Effector CD4-positive, alpha-beta T cell (primary cell): ENCODE measurements around the gene COL2A1.
A peak's percentile ranks its signal among the peaks of the same experiment; 100 is the strongest.

Source experiments
- DNase-seq: peaks from one replicate; pipeline ENCODE4 v3.0.0-alpha.2; 2020

The COL2A1 gene

DNA sequence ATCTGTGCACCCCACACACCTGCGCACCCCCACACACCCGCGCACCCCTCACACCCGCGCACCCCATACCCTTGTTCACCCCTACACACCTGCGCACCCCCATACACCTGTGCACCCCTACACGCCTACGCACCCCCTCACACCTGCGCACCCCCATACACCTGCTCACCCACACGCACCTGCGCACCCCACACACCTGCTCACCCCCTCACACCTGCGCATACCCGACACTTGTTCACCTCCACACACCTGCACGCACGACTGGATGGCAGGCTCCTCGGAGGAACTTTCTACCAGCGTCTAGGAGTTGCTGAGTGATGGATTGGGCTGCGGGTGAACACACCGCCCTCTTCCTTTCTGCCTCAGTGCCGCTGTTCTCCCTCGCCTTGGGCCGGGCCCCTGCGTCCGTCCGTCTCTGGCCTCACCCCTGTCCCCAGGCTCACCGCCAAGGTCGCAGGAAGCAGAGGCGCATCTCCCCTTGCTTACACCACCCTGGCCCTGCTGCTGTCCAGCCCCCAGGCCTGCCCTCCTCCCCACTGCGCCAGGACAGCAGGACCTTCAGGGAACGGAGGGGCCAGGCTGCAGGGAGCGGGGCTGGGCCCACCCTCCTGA is 61.6 kb downstream of the COL2A1 start:
- DNase-seq: no peak

DNA sequence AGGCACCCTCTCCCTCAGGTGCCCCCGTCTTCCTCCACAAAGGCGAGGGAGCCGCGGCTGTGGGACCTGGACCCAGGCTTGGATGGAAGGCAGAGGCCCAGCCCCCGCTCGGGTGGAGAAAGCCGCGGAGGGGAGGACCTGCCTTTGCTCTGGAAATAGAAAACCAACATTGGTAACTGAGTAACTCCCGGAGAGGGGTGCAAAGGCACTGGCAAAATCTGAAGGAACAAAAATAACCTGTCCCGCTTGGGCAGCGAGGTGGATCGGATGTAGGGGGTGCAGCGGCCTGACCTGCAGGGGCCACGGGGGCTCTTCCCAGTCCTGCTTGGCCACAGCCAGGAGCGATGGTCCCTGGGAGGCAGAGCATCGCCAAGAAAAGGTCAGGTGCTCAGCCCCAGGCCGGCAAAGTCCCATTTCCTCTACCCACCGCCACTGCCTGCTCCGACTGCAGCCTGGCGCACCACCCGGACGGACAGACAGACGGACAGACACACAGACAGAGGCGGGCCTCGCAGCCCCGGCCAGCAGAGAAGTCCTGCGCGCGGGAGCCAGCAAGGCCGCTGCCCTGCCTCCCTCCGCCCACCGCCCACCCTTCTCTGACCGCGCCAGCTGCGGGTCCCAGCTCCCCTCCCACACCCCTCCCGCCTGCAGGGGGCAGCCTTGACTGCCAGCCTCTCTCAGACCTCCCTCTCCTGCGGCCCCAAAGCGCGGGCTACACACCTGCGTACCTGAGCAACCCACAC is 62.2 kb downstream of the COL2A1 start:
- peak; percentile 20 for DNase-seq

DNA sequence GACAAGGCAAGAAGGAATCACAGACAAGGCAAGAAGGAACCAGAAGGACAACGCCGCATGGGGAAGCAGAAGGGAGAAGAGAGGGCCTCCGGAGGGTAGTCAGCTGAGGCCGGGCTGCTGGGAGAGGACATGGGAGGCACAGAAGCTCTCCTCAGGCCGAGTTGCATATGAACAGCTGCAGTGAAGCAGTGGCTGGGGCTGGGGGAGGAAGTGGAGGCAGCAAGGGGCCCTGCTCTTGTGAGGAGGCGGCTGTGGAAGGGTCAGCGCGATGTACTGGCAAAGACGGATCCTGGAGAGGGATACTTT is 62.8 kb downstream of the COL2A1 start:
- DNase-seq: no peak

DNA sequence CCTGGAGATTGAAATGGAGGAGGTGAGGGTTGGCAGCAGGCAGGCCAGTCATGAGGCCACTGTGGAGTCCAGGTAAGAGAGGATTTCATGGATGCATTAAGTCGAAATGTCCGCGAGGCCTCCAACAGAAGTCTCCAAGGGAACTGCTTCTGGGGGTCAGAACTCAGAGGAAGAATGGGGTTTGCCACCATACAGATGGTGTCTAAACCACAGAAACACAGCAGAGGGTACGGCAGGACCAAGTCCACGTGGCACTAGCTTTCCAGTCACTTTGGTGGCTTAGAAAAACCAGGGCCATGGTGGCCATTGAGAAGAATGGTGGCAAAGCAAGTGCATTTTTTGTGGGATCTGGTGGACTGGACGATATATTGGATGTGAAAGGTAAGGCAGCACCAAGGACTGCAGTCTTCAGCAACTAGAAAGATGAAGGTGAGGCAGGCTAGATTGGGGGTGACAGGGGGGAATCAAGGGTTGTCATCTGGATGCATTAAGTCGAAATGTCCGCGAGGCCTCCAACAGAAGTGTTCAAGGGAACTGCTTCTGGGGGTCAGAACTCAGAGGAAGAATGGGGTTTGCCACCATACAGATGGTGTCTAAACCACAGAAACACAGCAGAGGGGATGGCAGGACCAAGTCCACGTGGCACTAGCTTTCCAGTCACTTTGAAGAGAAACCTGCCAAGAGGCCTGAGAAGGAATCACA is 63.4 kb downstream of the COL2A1 start:
- DNase-seq: no peak

DNA sequence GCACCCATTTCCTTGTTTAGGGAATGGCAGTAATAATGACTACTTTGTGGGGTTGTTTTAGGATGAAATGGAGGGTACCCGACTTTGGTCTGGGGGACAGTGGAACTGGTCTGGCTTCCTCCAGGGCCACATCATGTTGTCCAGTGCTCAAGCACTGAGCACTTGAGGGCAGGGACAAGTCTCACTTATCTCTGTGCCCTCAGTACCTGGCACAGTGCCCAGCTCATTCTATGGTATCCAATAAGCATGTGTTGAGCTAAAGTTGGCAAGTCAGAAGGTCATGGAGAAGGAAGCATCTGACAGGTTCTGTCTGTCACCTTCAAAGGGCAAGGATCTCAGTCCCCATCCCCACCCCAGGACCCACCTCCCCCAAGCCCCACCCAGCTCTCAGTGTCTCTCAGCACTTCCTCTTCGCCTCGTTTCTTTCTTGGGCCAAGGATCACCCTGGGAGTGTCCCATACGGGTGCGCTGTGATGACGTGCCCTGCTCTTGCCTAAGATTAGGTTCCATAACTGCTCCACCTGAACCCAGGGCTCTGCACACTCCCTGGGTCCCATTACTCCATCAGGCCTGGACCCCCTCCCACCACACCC is 65.2 kb downstream of the COL2A1 start:
- DNase-seq: no peak

DNA sequence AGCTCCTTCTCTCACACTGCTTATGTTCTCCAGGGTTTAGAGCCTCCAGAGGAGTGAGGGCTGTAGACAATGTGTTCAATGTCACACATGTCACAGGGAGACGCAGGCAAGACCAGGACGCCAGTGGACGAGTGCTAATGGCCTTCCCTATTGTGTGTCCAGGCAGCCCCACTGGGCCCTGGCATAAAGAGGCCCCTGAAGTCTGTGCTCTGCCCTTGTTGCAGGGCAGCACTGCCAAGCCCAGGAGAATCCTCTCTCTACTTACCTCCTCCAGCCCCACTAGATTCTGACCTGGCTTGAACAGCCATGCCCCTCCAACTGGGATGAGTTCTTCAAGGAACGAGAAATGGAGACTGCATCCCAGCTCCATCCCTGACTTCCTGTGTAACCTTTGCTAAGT is 65.7 kb downstream of the COL2A1 start:
- DNase-seq: no peak

DNA sequence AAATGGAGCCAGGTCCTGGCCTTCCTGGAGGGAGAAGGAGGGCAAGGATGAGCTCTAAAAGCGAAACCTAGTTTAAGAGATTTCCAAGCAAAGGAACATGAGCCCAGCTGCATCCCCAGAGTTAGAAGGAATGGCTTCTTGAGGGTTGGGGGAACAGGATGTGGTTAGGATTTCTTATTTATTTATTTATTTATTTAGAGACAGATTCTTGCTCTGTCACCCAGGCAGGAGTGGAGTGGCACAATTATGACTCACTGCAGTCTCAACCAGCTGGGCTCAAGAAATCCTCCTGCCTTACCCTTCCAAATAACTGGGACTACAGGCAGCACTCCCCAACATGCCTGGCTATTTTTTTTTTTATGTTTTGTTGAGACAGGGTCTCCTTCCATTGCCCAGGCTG is 66.2 kb downstream of the COL2A1 start:
- no peak for DNase-seq

DNA sequence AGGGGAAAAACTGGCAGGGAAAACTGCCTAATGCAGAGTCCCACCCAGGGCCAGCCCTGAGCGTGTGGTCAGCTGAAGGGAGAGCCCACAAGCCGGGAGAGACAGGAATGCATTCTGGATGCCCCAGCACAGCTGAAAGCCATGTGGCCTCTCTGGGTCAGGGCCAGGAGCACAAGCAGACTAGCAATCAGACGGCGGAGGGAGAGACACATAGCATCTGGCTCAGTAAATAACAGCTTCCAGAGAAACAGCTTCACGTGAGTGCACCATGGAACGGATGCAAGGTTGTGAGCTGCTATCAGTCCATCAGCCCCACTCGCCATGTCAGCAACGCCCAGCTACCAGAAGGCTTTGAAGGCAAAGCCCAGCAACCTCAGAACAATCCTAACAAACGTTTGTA is 69.1 kb downstream of the COL2A1 start:
- DNase-seq: no peak

DNA sequence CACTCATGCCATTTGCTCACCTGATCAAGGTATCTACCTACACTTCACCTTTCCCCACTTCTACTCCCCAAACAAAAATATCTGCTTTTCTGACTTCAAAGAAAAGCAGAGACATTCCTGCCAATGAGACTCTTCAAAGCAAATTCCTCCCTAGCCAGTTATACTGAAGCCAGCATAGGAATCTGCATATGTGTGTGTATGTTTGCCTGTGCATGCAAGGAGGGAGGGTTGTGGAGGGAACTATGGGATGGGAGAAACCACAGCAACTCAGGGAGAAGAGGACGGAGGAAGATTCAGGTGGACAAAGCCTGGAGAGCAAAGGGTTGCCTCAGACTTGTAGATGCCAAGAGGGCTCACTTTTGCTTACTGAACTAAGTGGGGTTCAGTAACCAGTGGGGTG is 73.1 kb downstream of the COL2A1 start:
- DNase-seq: no peak

DNA sequence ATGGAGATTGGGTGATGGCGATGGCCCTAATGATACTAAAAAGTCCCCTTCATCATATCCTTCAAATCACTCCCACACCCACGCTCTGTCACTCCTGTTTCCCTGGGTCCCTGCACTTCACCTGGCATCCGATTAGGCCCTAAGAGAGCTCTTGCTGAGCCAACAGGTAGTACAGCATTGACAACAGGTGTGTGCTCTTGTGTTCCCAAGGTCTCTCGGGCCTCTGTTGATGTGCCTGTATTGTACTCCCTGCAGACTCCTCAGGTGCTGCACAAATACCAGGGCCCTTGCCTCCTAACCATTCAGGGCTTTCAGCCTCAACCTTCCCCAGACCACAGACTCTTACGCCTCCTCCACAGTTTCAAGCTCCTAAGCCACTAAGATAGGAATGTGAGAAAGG is 73.6 kb downstream of the COL2A1 start:
- DNase-seq: no peak

DNA sequence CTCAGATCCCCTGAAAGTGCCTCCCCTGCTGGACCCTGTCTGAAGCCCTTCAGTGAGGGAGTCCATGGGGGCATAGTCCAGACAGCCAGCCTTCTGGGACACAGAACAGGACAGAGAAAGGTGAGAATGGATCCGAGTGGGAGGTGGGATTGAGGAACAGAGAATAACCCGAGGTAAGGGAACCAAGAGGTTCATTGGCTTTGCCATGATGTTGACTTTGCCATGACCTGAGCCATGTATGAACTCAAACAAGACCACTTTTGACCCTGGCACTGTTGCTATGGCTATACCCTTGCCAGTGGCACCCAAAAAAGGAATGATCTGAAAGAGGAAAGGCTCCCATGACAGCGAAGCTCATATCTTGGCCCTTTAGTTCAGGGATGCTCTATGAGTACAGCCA is 76.9 kb downstream of the COL2A1 start:
- no peak for DNase-seq
